Measurements from ENCODE around the gene FBXW12.

Gene FBXW12

GRCh38 chr3:48423241-48423882 is 51.3 kb downstream of the FBXW12 start:
- no peak for DNase-seq (ENCODE audit: low spot score)

GRCh38 chr3:48423883-48424695 is 52.1 kb downstream of the FBXW12 start:
- DNase-seq (ENCODE audit: low spot score) = no peak

GRCh38 chr3:48425281-48425812 is 53.3 kb downstream of the FBXW12 start:
- no peak for DNase-seq (ENCODE audit: low spot score)

GRCh38 chr3:48426401-48426909 is 54.4 kb downstream of the FBXW12 start:
- DNase-seq (ENCODE audit: low spot score) = no peak

GRCh38 chr3:48426944-48427629 is 55.1 kb downstream of the FBXW12 start:
- no peak for DNase-seq (ENCODE audit: low spot score)

- DNase-seq (ENCODE audit: low spot score) = no peak
Observed at GRCh38 chr3:48427630-48427962, 55.6 kb downstream of the FBXW12 start.

GRCh38 chr3:48428088-48428571 is 56.1 kb downstream of the FBXW12 start:
- DNase-seq (ENCODE audit: low spot score) = no peak

- peak; percentile 100 for DNase-seq (ENCODE audit: low spot score)
Observed at GRCh38 chr3:48428572-48429316, 56.7 kb downstream of the FBXW12 start.

GRCh38 chr3:48429317-48429959 is 57.4 kb downstream of the FBXW12 start:
- peak; percentile 84 for DNase-seq (ENCODE audit: low spot score)

GRCh38 chr3:48429960-48430707 is 58.1 kb downstream of the FBXW12 start, which contains the start of gene PLXNB1:
Gene PLXNB1 (minus strand): TSS chr3:48430086. CDS start chr3:48424611, 5,475 bp downstream.
- peak; percentile 95 for DNase-seq (ENCODE audit: low spot score)

GRCh38 chr3:48430708-48431101 is 58.7 kb downstream of the FBXW12 start:
- DNase-seq (ENCODE audit: low spot score) = no peak

GRCh38 chr3:48431224-48432029 is 59.4 kb downstream of the FBXW12 start:
- peak; percentile 25 for DNase-seq (ENCODE audit: low spot score)

GRCh38 chr3:48432411-48433371 is 60.7 kb downstream of the FBXW12 start:
- peak; percentile 29 for DNase-seq (ENCODE audit: low spot score)

GRCh38 chr3:48433472-48434118 is 61.6 kb downstream of the FBXW12 start:
- DNase-seq (ENCODE audit: low spot score) = no peak

GRCh38 chr3:48434591-48435222 is 62.7 kb downstream of the FBXW12 start:
- DNase-seq (ENCODE audit: low spot score) = no peak

GRCh38 chr3:48435223-48435595 is 63.2 kb downstream of the FBXW12 start:
- DNase-seq (ENCODE audit: low spot score) = no peak

- DNase-seq (ENCODE audit: low spot score) = peak; percentile 94
Observed at GRCh38 chr3:48435774-48436476, 63.9 kb downstream of the FBXW12 start.
